CD4-positive, alpha-beta T cell treated with Interferon alpha-2 for 1 hour (primary cell): Measurements from ENCODE around the gene HAND2.

Experiments used
- DNase-seq, 2 donors: peaks; one replicate each; pipeline ENCODE4 v3.0.0-alpha.2; 2020 to 2022

The HAND2 gene

GRCh38 chr4:173529477-173530325 lies at the start of gene HAND2:
Gene HAND2, minus strand, starts transcription at chr4:173530229. Its CDS starts 940 bp downstream, at chr4:173529289.
- no peak for DNase-seq

GRCh38 chr4:173578956-173579355 lies 48.9 kb upstream of the HAND2 start:
- no peak for DNase-seq

GRCh38 chr4:173577963-173578362 lies 47.9 kb upstream of the HAND2 start:
- no peak for DNase-seq

- no peak for DNase-seq
Observed at GRCh38 chr4:173575482-173576152, 45.6 kb upstream of the HAND2 start.

GRCh38 chr4:173573725-173574124 lies 43.7 kb upstream of the HAND2 start:
- no peak for DNase-seq

- DNase-seq: no peak
Observed at GRCh38 chr4:173573286-173573685, 43.3 kb upstream of the HAND2 start.

- no peak for DNase-seq
Observed at GRCh38 chr4:173572493-173573129, 42.6 kb upstream of the HAND2 start.

GRCh38 chr4:173571620-173572019 lies 41.6 kb upstream of the HAND2 start:
- DNase-seq: no peak

- DNase-seq: no peak
Observed at GRCh38 chr4:173565281-173565680, 35.3 kb upstream of the HAND2 start.

- DNase-seq: no peak
Observed at GRCh38 chr4:173564461-173564860, 34.4 kb upstream of the HAND2 start.

GRCh38 chr4:173560896-173561295 lies 30.9 kb upstream of the HAND2 start:
- DNase-seq: no peak

GRCh38 chr4:173556398-173557131 lies 26.5 kb upstream of the HAND2 start:
- DNase-seq: no peak

GRCh38 chr4:173547889-173548288 lies 17.9 kb upstream of the HAND2 start:
- no peak for DNase-seq

- no peak for DNase-seq
Observed at GRCh38 chr4:173546776-173547175, 16.7 kb upstream of the HAND2 start.

GRCh38 chr4:173545440-173545839 lies 15.4 kb upstream of the HAND2 start:
- DNase-seq: no peak

GRCh38 chr4:173543266-173543665 lies 13.2 kb upstream of the HAND2 start:
- DNase-seq: no peak

GRCh38 chr4:173539986-173540385 lies 10.0 kb upstream of the HAND2 start:
- DNase-seq: no peak

- DNase-seq: no peak
Observed at GRCh38 chr4:173538909-173539445, 8.9 kb upstream of the HAND2 start.

- DNase-seq: no peak
Observed at GRCh38 chr4:173538148-173538908, 8.3 kb upstream of the HAND2 start.

GRCh38 chr4:173537613-173538147 lies 7.7 kb upstream of the HAND2 start:
- DNase-seq: no peak

GRCh38 chr4:173536808-173537429 lies 6.9 kb upstream of the HAND2 start:
- DNase-seq: no peak
